HepG2 (cell line): ENCODE results near the gene CDC34. TPM values are rescaled to one million over a fixed set of nuclear protein-coding genes. Genes with fewer than 3 reads are reported as not detected.
A peak's percentile ranks its signal among the peaks of the same experiment; 100 is the strongest.

Source experiments
- HDAC2 ChIP-seq: sonication (generic); formaldehyde crosslinking; IDR thresholded peaks from 2 replicates; pipeline ENCODE4 v1.4.0; 2020; ENCODE audit warnings: missing genetic modification reagents
- HMG20B ChIP-seq: conservative IDR thresholded peaks from 2 replicates; pipeline ENCODE4 v1.6.1; 2016; ENCODE audit warnings: missing genetic modification reagents, missing compliant biosample characterization
- HNRNPH1 ChIP-seq: fragments of 200-400 bp; formaldehyde crosslinking; optimal IDR thresholded peaks from 2 replicates; pipeline ENCODE3; 2017; ENCODE audit warnings: mild to moderate bottlenecking, low read depth, low read length
- NFYB ChIP-seq: sonication (generic); formaldehyde crosslinking; IDR thresholded peaks from 2 replicates; pipeline ENCODE4 v1.4.0; 2020; ENCODE audit warnings: missing genetic modification reagents
- SMARCE1 ChIP-seq: fragments of 450-650 bp; IDR thresholded peaks from 2 replicates; pipeline ENCODE4 v1.6.1; 2017; ENCODE audit warnings: borderline replicate concordance
- ZC3H4 ChIP-seq: sonication (generic); formaldehyde crosslinking; IDR thresholded peaks from 2 replicates; pipeline ENCODE4 v1.4.0; 2020; ENCODE audit warnings: missing genetic modification reagents, borderline replicate concordance
- ZKSCAN5 ChIP-seq: sonication (generic); formaldehyde crosslinking; IDR thresholded peaks from 2 replicates; pipeline ENCODE4 v1.5.1; 2020; ENCODE audit warnings: mild to moderate bottlenecking, missing genetic modification reagents
- ZNF431 ChIP-seq: sonication (generic); formaldehyde crosslinking; IDR thresholded peaks from 2 replicates; pipeline ENCODE4 v1.9.0; 2022; ENCODE audit warnings: missing genetic modification reagents, low read depth, mild to moderate bottlenecking, borderline replicate concordance
- ZNF510 ChIP-seq: sonication (generic); formaldehyde crosslinking; IDR thresholded peaks from 2 replicates; pipeline ENCODE4 v1.4.0; 2020; ENCODE audit warnings: low read depth, mild to moderate bottlenecking, missing genetic modification reagents
- ZNF546 ChIP-seq: sonication (generic); formaldehyde crosslinking; conservative IDR thresholded peaks from 2 replicates; pipeline ENCODE4 v1.8.1; 2023; ENCODE audit warnings: mild to moderate bottlenecking, missing genetic modification reagents
- ZNF724P ChIP-seq: sonication (generic); formaldehyde crosslinking; IDR thresholded peaks from 2 replicates; pipeline ENCODE4 v1.8.0; 2022; ENCODE audit warnings: missing genetic modification reagents, borderline replicate concordance
- ZNF883 ChIP-seq: sonication (generic); formaldehyde crosslinking; IDR thresholded peaks from 2 replicates; pipeline ENCODE4 v1.5.1; 2020; ENCODE audit warnings: mild to moderate bottlenecking, missing genetic modification reagents; ENCODE audit errors: not compliant biosample characterization
- polyA plus RNA-seq, 8 experiments: library from polyadenylated mRNA; depleted of rRNA in 3 of 8; stranded (reverse) in 7 of 8; unstranded in 1 of 8; fragments of >200 nt; fragmentation: Illumina TruSeq in 4 of 8; extraction: Trizol in 4 of 8; gene quantifications; 2 replicates each; pipeline versions ENCODE4 v1.2.1 to v1.2.3, GENCODE V29; 2011 to 2016; ENCODE audit warnings: low read depth in 4 of 8, missing spikeins in 1 of 8, mixed read lengths in 1 of 8; ENCODE audit not compliant: insufficient read depth in 1 of 8
- total RNA-seq, 5 experiments: library from RNA; depleted of rRNA; stranded (reverse); fragments of >200 nt; fragmentation: Illumina TruSeq; extraction: Trizol; gene quantifications; 2 replicates each; pipeline ENCODE4 v1.2.3, GENCODE V29; 2016; ENCODE audit warnings: low read depth in 1 of 5
- TF ChIP-seq, protein P1 (sequence below): sonication (generic); formaldehyde crosslinking; IDR thresholded peaks from 2 replicates; pipeline ENCODE4 v1.5.1; 2020; ENCODE audit warnings: missing genetic modification reagents, mild to moderate bottlenecking, borderline replicate concordance
- TF ChIP-seq, protein P2 (sequence below): sonication (generic); formaldehyde crosslinking; conservative IDR thresholded peaks from 2 replicates; pipeline ENCODE4 v1.4.0; 2020; ENCODE audit warnings: missing genetic modification reagents
- TF ChIP-seq, protein P3 (sequence below): sonication (generic); formaldehyde crosslinking; conservative IDR thresholded peaks from 2 replicates; pipeline ENCODE4 v1.4.0; 2020; ENCODE audit warnings: missing genetic modification reagents
- TF ChIP-seq, protein P4 (sequence below): sonication (generic); formaldehyde crosslinking; IDR thresholded peaks from 2 replicates; pipeline ENCODE4 v1.5.1; 2020; ENCODE audit warnings: missing genetic modification reagents, mild to moderate bottlenecking, borderline replicate concordance
- TF ChIP-seq, protein P5 (sequence below): sonication (generic); formaldehyde crosslinking; IDR thresholded peaks from 2 replicates; pipeline ENCODE4 v1.5.0; 2020; ENCODE audit warnings: missing genetic modification reagents

CDC34 gene
- total and polyA plus RNA-seq, 2 of the 13 experiments (the other 11 are each of a cell fraction or from before 2014, with no cell fraction given), result 138 to 150 TPM

DNA sequence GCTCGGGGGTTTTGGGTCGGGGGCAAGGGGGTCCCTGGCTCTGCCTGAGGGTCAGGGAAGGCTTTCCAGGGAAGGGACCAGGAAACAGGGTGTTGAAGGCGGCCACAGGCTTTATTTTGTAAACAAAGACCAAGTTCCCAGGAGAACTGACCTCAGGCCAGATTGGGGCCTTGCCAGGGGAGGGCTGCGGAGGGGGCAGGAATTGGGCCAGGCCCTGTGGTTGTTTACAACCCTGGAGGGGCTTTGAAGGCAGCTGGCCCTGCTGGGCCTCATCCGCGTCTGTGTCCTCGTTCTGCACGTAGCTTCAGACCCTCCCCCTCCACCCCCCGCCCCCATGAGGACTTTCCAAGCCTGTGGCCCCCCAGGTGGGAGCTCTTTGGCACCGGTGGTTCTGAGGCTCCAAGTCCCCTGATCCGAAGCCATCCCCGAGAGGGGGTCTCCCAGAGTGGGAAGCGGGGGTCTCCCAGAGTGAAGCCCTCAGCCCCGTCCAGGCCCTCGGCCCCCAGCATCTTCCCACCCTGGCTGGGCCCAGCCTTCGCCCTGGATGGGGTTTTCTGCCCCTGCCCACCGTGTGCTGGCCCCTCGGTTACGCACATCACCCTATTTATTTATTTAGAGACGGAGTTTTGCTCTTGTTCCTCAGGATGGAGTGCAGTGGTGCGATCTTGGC is 27.3 kb downstream of the CDC34 start (continued):
- TF ChIP-seq, protein P1, sequence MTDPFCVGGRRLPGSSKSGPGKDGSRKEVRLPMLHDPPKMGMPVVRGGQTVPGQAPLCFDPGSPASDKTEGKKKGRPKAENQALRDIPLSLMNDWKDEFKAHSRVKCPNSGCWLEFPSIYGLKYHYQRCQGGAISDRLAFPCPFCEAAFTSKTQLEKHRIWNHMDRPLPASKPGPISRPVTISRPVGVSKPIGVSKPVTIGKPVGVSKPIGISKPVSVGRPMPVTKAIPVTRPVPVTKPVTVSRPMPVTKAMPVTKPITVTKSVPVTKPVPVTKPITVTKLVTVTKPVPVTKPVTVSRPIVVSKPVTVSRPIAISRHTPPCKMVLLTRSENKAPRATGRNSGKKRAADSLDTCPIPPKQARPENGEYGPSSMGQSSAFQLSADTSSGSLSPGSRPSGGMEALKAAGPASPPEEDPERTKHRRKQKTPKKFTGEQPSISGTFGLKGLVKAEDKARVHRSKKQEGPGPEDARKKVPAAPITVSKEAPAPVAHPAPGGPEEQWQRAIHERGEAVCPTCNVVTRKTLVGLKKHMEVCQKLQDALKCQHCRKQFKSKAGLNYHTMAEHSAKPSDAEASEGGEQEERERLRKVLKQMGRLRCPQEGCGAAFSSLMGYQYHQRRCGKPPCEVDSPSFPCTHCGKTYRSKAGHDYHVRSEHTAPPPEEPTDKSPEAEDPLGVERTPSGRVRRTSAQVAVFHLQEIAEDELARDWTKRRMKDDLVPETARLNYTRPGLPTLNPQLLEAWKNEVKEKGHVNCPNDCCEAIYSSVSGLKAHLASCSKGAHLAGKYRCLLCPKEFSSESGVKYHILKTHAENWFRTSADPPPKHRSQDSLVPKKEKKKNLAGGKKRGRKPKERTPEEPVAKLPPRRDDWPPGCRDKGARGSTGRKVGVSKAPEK (CRISPR knock-in tag), result no peak
- no peak for TF ChIP-seq ZC3H4
- TF ChIP-seq ZNF510 (CRISPR knock-in tag), result no peak
- TF ChIP-seq, protein P2, sequence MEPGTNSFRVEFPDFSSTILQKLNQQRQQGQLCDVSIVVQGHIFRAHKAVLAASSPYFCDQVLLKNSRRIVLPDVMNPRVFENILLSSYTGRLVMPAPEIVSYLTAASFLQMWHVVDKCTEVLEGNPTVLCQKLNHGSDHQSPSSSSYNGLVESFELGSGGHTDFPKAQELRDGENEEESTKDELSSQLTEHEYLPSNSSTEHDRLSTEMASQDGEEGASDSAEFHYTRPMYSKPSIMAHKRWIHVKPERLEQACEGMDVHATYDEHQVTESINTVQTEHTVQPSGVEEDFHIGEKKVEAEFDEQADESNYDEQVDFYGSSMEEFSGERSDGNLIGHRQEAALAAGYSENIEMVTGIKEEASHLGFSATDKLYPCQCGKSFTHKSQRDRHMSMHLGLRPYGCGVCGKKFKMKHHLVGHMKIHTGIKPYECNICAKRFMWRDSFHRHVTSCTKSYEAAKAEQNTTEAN (CRISPR knock-in tag), result 0 out of 2 replicates have a peak, but pooled peaks have one; percentile 26
- TF ChIP-seq ZKSCAN5 (CRISPR knock-in tag), result no peak
- TF ChIP-seq NFYB, result no peak
- TF ChIP-seq, protein P3, sequence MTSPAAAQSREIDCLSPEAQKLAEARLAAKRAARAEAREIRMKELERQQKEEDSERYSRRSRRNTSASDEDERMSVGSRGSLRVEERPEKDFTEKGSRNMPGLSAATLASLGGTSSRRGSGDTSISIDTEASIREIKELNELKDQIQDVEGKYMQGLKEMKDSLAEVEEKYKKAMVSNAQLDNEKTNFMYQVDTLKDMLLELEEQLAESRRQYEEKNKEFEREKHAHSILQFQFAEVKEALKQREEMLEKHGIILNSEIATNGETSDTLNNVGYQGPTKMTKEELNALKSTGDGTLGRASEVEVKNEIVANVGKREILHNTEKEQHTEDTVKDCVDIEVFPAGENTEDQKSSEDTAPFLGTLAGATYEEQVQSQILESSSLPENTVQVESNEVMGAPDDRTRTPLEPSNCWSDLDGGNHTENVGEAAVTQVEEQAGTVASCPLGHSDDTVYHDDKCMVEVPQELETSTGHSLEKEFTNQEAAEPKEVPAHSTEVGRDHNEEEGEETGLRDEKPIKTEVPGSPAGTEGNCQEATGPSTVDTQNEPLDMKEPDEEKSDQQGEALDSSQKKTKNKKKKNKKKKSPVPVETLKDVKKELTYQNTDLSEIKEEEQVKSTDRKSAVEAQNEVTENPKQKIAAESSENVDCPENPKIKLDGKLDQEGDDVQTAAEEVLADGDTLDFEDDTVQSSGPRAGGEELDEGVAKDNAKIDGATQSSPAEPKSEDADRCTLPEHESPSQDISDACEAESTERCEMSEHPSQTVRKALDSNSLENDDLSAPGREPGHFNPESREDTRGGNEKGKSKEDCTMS, result no peak
- TF ChIP-seq HMG20B (CRISPR knock-in tag), result no peak
- TF ChIP-seq, protein P4, sequence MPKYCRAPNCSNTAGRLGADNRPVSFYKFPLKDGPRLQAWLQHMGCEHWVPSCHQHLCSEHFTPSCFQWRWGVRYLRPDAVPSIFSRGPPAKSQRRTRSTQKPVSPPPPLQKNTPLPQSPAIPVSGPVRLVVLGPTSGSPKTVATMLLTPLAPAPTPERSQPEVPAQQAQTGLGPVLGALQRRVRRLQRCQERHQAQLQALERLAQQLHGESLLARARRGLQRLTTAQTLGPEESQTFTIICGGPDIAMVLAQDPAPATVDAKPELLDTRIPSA (CRISPR knock-in tag), result no peak
- TF ChIP-seq ZNF724P (CRISPR knock-in tag), result 0 out of 2 replicates have a peak, but pooled peaks have one; percentile 40
- TF ChIP-seq ZNF546 (CRISPR knock-in tag), result no peak
- TF ChIP-seq ZNF431 (CRISPR knock-in tag), result peak; percentile 61
- TF ChIP-seq HNRNPH1, result no peak
- peak; percentile 7 for TF ChIP-seq ZNF883
- TF ChIP-seq, protein P5, sequence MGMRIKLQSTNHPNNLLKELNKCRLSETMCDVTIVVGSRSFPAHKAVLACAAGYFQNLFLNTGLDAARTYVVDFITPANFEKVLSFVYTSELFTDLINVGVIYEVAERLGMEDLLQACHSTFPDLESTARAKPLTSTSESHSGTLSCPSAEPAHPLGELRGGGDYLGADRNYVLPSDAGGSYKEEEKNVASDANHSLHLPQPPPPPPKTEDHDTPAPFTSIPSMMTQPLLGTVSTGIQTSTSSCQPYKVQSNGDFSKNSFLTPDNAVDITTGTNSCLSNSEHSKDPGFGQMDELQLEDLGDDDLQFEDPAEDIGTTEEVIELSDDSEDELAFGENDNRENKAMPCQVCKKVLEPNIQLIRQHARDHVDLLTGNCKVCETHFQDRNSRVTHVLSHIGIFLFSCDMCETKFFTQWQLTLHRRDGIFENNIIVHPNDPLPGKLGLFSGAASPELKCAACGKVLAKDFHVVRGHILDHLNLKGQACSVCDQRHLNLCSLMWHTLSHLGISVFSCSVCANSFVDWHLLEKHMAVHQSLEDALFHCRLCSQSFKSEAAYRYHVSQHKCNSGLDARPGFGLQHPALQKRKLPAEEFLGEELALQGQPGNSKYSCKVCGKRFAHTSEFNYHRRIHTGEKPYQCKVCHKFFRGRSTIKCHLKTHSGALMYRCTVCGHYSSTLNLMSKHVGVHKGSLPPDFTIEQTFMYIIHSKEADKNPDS, result no peak
- TF ChIP-seq HDAC2 (CRISPR knock-in tag), result peak; percentile 56
- no peak for TF ChIP-seq SMARCE1
